Effector memory CD8-positive, alpha-beta T cell (primary cell): Measurements from ENCODE around the gene NIF3L1.
"Not testable (repeated sequence)": the region's sequence is repeated elsewhere in the genome, so short reads cannot be mapped to it uniquely, and the experiment has no call there.

ENCODE experiments used
- ATAC-seq: fragments of 150-1000 bp; cut with Tn5 transposase; replicated peaks from 2 replicates; pipeline ENCODE4 v1.10.0; 2021; ENCODE audit warnings: mild to moderate bottlenecking, moderate library complexity
- DNase-seq, 3 experiments: peaks; one replicate each; pipeline ENCODE4 v3.0.0; 2021
- H3K27ac Mint-ChIP-seq, 2 donors: one replicate each; pipeline ENCODE4 v1.8.0; 2022; ENCODE audit warnings: mild to moderate bottlenecking in 2 of 2, mixed read lengths in 2 of 2, moderate library complexity in 2 of 2
- H3K27me3 Mint-ChIP-seq, 2 donors: one replicate each; pipeline ENCODE4 v1.8.0; 2022; ENCODE audit warnings: mixed read lengths in 2 of 2
- H3K36me3 Mint-ChIP-seq: one replicate; pipeline ENCODE4 v1.8.0; 2022; ENCODE audit warnings: mild to moderate bottlenecking, moderate library complexity, mixed read lengths; ENCODE audit not compliant: insufficient read depth
- H3K4me1 Mint-ChIP-seq, 2 donors: one replicate each; pipeline ENCODE4 v1.8.0; 2022; ENCODE audit warnings: low read depth in 2 of 2, mixed read lengths in 2 of 2
- H3K4me3 Mint-ChIP-seq, 2 donors: one replicate each; pipeline ENCODE4 v1.8.0; 2022; ENCODE audit warnings: mild to moderate bottlenecking in 2 of 2, mixed read lengths in 2 of 2, moderate library complexity in 2 of 2
- H3K9me3 Mint-ChIP-seq, 2 donors: one replicate each; pipeline ENCODE4 v1.8.0; 2022; ENCODE audit warnings: mixed read lengths in 2 of 2

NIF3L1 gene

DNA sequence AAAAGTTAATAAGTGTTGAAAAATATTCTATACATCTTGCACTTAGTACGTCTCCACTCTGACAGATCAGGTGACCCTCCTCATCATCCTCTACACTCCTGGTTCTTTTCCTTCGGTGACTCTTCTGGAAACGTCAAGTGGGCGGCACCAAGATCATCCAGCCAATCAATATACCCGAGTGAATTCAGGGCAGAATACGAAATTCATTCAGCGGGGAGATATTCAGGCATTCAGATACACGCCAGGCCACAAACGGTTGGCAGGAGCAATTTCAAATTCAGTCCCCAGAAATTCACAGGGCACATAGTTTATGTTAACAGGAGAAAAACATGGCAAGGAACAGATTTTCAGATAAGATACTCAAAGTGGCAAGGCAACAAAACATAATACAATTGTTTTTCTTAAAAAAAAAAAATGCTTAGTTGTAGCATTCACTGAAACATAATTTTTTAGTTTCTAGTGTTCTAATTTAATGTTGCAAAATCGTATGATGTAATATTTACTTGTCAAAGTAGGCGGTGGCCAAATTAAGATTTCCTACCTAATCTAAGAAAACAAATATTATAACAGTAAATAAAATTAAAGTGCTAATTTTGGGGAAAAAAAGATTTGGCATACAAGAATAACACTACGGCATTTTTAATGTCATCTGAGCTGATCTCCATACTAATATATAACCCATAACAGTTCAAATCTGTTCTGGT lies 28.9 kb upstream of the NIF3L1 start:
- DNase-seq (no peak), ATAC-seq (no peak)
- Mint-ChIP-seq H3K9me3 (no peaks in the 10 kb centered on the region), H3K4me3 (peak overlapping the region; percentile 83 to 92), H3K27me3 (no peaks in the 10 kb centered on the region), H3K4me1 (peaks cover 43 to 54% of the 10 kb centered on the region in 2 donors), H3K36me3 (peaks cover 96% of the 10 kb centered on the region), H3K27ac (peak overlapping the region; percentile 70 to 84)

GRCh38 chr2:200861617-200862155 lies 27.5 kb upstream of the NIF3L1 start:
- Mint-ChIP-seq H3K27ac (peak overlapping the region; percentile 100), H3K4me3 (peak overlapping the region; percentile 81 to 92), H3K36me3 (peaks cover 82% of the 10 kb centered on the region), H3K4me1 (peaks cover 42 to 49% of the 10 kb centered on the region in 2 donors), H3K9me3 (no peaks in the 10 kb centered on the region), H3K27me3 (no peaks in the 10 kb centered on the region)
- DNase-seq = no peak
- ATAC-seq = no peak

DNA sequence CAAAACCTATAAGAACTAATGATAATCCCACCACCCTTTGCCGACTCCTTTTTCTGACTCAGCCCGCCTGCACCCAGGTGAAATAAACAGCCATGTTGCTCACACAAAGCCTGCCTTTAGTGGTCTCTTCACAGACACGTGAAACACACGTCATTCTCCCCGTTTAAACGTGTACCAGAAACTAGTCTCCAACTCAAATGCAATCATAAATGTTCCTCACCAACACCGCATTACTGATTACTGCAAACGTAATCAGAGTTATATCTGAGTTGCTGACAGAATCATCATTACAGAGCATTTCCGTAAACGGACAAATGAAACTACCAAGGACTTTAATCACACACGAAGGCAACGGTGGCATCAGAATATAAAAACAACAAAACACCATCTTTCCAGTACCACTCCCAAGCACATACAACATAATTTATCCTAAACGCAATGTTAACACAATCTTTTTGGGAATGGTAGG lies 26.6 kb upstream of the NIF3L1 start:
- no peaks in the 10 kb centered on the region for H3K27me3 Mint-ChIP-seq
- peaks cover 73% of the 10 kb centered on the region for H3K36me3 Mint-ChIP-seq
- ATAC-seq (peak; percentile 52), DNase-seq (peak; percentile 59 to 65 (median 60))
- H3K27ac Mint-ChIP-seq = peak overlapping the region; percentile 100
- H3K4me3 Mint-ChIP-seq = peak overlapping the region; percentile 81 to 92
- no peaks in the 10 kb centered on the region for H3K9me3 Mint-ChIP-seq
- peaks cover 37 to 42% of the 10 kb centered on the region in 2 donors for H3K4me1 Mint-ChIP-seq

DNA sequence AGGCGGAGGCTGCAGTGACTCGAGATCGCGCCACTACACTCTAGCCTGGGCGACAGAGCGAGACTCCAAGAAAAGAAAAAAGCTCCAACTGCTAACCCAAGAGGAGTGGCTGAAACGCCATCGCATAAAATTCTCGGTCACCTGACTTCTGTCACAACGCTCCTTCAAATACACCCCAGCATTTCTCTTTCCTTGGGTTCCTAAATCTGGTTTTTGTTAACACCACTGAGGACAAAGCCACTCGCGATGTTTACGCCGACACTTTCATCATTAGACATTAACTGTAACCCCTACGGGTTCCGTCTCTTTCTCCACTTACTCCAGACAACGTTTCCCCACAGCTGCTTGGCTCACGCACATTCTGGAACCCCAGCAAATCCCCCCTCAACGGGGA lies 25.4 kb upstream of the NIF3L1 start:
- ATAC-seq (peak; percentile 2), DNase-seq (no peak)
- peak overlapping the region; percentile 81 to 92 for H3K4me3 Mint-ChIP-seq
- peaks cover 27 to 33% of the 10 kb centered on the region in 2 donors for H3K4me1 Mint-ChIP-seq
- peak overlapping the region; percentile 100 for H3K27ac Mint-ChIP-seq
- H3K9me3 Mint-ChIP-seq = no peaks in the 10 kb centered on the region
- H3K27me3 Mint-ChIP-seq = no peaks in the 10 kb centered on the region
- H3K36me3 Mint-ChIP-seq = peaks cover 61% of the 10 kb centered on the region

GRCh38 chr2:200864176-200865034 lies 24.8 kb upstream of the NIF3L1 start, which contains the start of gene CLK1:
Gene CLK1, minus strand, starts transcription at chr2:200864658. Its CDS starts 2,796 bp downstream, at chr2:200861862.
- peaks cover 29 to 31% of the 10 kb centered on the region in 2 donors for H3K4me1 Mint-ChIP-seq
- peak within 1 kb of the TSS; percentile 100 for H3K27ac Mint-ChIP-seq
- peaks cover 55% of the 10 kb centered on the region for H3K36me3 Mint-ChIP-seq
- ATAC-seq (peak; percentile 80), DNase-seq (peak; percentile 93 to 95 (median 94))
- H3K27me3 Mint-ChIP-seq = no peaks in the 10 kb centered on the region
- no peaks in the 10 kb centered on the region for H3K9me3 Mint-ChIP-seq
- H3K4me3 Mint-ChIP-seq = peak within 1 kb of the TSS; percentile 81 to 92

DNA sequence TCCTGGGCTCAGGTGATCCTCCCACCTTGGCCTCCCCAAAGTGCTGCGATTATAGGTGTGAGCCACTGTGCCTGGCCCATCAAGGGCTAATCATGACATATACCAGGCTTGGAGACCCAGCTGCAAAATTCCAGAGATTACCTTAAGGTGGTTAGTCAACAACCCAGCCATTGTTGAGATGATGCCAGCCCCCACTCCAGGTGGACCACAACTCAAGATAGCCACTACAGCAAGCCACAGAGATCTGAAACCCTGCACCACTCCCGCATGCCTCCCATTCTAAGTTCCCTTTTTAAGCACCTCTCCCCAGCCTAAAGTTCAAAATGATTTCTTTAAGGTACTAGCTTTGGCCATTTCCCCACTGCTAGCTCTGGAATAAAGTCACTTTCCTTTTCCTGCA lies 20.2 kb upstream of the NIF3L1 start:
- no peaks in the 10 kb centered on the region for H3K9me3 Mint-ChIP-seq
- H3K4me3 Mint-ChIP-seq = peak overlapping the region; percentile 50 to 51
- peaks cover 30% of the 10 kb centered on the region for H3K36me3 Mint-ChIP-seq
- H3K27ac Mint-ChIP-seq = peak overlapping the region; percentile 71 to 79
- H3K27me3 Mint-ChIP-seq = no peaks in the 10 kb centered on the region
- ATAC-seq (no peak), DNase-seq (no peak)
- peaks cover 7 to 8% of the 10 kb centered on the region in 2 donors for H3K4me1 Mint-ChIP-seq

- H3K9me3 Mint-ChIP-seq = no peaks in the 10 kb centered on the region
- peaks cover 6 to 7% of the 10 kb centered on the region in 2 donors for H3K4me1 Mint-ChIP-seq
- ATAC-seq (no peak), DNase-seq (no peak)
- no peak overlapping the region for H3K27ac Mint-ChIP-seq
- H3K36me3 Mint-ChIP-seq = peaks cover 42% of the 10 kb centered on the region
- no peaks in the 10 kb centered on the region for H3K27me3 Mint-ChIP-seq
- no peak overlapping the region for H3K4me3 Mint-ChIP-seq
Observed at GRCh38 chr2:200871151-200871550, 18.0 kb upstream of the NIF3L1 start.

- peaks cover 56% of the 10 kb centered on the region for H3K36me3 Mint-ChIP-seq
- H3K9me3 Mint-ChIP-seq = no peaks in the 10 kb centered on the region
Observed at GRCh38 chr2:200873560-200873959, 15.6 kb upstream of the NIF3L1 start.

GRCh38 chr2:200877443-200877842 lies 11.7 kb upstream of the NIF3L1 start:
- H3K36me3 Mint-ChIP-seq = peaks cover 82% of the 10 kb centered on the region
- ATAC-seq = no peak

More at GRCh38 chr2:200873560-200873959, 15.6 kb upstream of the NIF3L1 start:
- Mint-ChIP-seq H3K27me3 (no peaks in the 10 kb centered on the region), H3K27ac (no peak overlapping the region), H3K4me1 (peaks cover 5% of the 10 kb centered on the region in 2 donors), H3K4me3 (no peak overlapping the region)
- DNase-seq (no peak), ATAC-seq (no peak)

DNA sequence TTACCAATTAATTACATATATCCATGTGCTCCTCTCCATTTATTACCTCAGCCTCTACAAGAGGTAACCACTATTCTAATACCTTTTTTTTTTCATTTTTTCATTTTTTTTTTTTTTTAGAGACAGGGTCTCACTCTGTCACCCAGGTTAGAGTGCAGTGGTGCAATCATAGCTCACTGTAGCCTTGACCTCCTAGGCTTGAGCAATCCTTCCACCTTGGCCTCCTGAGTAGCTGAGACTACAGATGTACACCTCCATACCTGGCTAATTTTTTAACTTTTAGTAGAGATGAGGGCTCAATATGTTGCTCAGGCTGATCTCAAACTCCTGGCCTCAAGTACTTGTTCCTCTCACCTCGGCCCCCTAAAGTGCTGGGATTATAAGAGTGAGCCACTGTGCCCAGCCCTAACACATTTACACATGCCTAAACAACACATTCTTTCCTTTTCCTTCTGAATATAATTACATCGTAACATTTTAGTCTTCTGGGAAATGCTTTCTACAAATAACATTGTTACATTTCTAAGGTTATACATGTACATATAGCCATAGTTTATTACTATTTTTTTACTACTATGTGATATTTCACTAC lies 10.8 kb upstream of the NIF3L1 start:
- DNase-seq (no peak), ATAC-seq (no peak)
- peak overlapping the region in 1 of 2 donors; percentile 55 for H3K27ac Mint-ChIP-seq
- H3K27me3 Mint-ChIP-seq = no peaks in the 10 kb centered on the region
- no peaks in the 10 kb centered on the region for H3K4me1 Mint-ChIP-seq
- peaks cover 83% of the 10 kb centered on the region for H3K36me3 Mint-ChIP-seq
- H3K9me3 Mint-ChIP-seq = no peaks in the 10 kb centered on the region
- H3K4me3 Mint-ChIP-seq = no peak overlapping the region

More at GRCh38 chr2:200877443-200877842, 11.7 kb upstream of the NIF3L1 start:
- Mint-ChIP-seq H3K27me3 (no peaks in the 10 kb centered on the region), H3K9me3 (no peaks in the 10 kb centered on the region), H3K4me3 (no peak overlapping the region), H3K4me1 (no peaks in the 10 kb centered on the region), H3K27ac (no peak overlapping the region)
- DNase-seq = no peak

DNA sequence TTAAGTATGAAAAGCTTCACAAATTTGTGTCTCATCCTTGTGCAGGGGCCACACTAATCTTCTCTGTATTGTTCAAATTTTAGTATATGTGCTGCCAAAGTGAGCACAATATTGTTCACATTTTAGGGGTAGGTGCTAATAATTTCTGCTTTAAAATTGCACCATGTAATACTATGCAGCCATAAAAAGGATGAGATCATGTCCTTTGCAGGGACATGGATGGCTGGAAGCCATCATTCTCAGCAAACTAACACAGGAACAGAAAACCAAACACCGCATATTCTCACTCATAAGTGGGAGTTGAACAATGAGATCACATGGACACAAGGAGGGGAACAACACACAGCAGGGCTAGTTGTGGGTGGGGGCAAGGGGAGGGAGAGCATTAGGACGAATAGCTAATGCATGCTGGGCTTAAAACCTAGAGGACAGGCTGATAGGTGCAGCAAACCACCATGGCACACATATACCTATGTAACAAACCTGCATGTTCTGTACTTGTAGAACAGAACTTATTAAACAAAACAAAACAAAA lies 7.4 kb upstream of the NIF3L1 start:
- H3K9me3 Mint-ChIP-seq, H3K4me1 Mint-ChIP-seq, H3K27me3 Mint-ChIP-seq, DNase-seq, H3K4me3 Mint-ChIP-seq, ATAC-seq: not testable (repeated sequence)
- peak overlapping the region in 1 of 2 donors; percentile 21 for H3K27ac Mint-ChIP-seq
- peaks cover 79% of the 10 kb centered on the region for H3K36me3 Mint-ChIP-seq

- H3K27me3 Mint-ChIP-seq = no peaks in the 10 kb centered on the region
- peaks cover 2 to 7% of the 10 kb centered on the region in 2 donors for H3K4me1 Mint-ChIP-seq
- H3K36me3 Mint-ChIP-seq = peaks cover 54% of the 10 kb centered on the region
- ATAC-seq (no peak), DNase-seq (no peak)
- H3K27ac Mint-ChIP-seq = peak overlapping the region in 1 of 2 donors; percentile 87
- H3K4me3 Mint-ChIP-seq = no peak overlapping the region
- H3K9me3 Mint-ChIP-seq = no peaks in the 10 kb centered on the region
Observed at GRCh38 chr2:200899482-200899881, 10.3 kb downstream of the NIF3L1 start.
